DND-41 (cell line): ENCODE measurements around the gene CRYL1.
"Not testable (repeated sequence)": the region's sequence is repeated elsewhere in the genome, so short reads cannot be mapped to it uniquely, and the experiment has no call there.

Experiments used
- ATAC-seq: fragments of 200-7000 bp; cut with Tn5 transposase; 3 replicates; pipeline ENCODE4 v1.9.1; 2021; ENCODE audit warnings: low read depth; ENCODE audit not compliant: insufficient read depth
- DNase-seq: peaks from one replicate; pipeline ENCODE4 v3.0.0-alpha.2; 2020
- H2AFZ ChIP-seq: 2 replicates; pipeline ENCODE4 v1.6.0; 2012; ENCODE audit warnings: low read depth, low read length
- H3K27ac ChIP-seq: 2 replicates; pipeline ENCODE4 v1.5.1; 2012; ENCODE audit warnings: low read length, inconsistent platforms
- H3K27me3 ChIP-seq: fragments of 200-600 bp; sonication (generic); 2 replicates; pipeline ENCODE4 v1.6.0; 2012; ENCODE audit warnings: low read length, mild to moderate bottlenecking, inconsistent platforms; ENCODE audit not compliant: insufficient read depth, poor library complexity
- H3K36me3 ChIP-seq: 2 replicates; pipeline ENCODE4 v1.5.1; 2012; ENCODE audit warnings: low read length, inconsistent platforms; ENCODE audit not compliant: insufficient read depth
- H3K4me1 ChIP-seq: 2 replicates; pipeline ENCODE4 v1.5.1; 2012; ENCODE audit warnings: mild to moderate bottlenecking, low read length; ENCODE audit not compliant: insufficient read depth
- H3K4me2 ChIP-seq: 2 replicates; pipeline ENCODE4 v1.6.0; 2012; ENCODE audit warnings: mild to moderate bottlenecking, moderate library complexity, low read length, inconsistent platforms; ENCODE audit not compliant: insufficient read depth
- H3K4me3 ChIP-seq, 2 experiments: fragments of 200-600 bp in 1 of 2; shearing (Covaris generic) in 1 of 2; 2 replicates each; pipeline ENCODE4 v1.5.1; 2012 to 2016; ENCODE audit warnings: inconsistent platforms in 2 of 2, low read length in 2 of 2, mild to moderate bottlenecking in 2 of 2, low read depth in 1 of 2, moderate library complexity in 1 of 2
- H3K79me2 ChIP-seq: 2 replicates; pipeline ENCODE4 v1.6.0; 2012; ENCODE audit warnings: low read length, inconsistent platforms; ENCODE audit not compliant: insufficient read depth
- H3K9ac ChIP-seq: 2 replicates; pipeline ENCODE4 v1.6.0; 2012; ENCODE audit warnings: low read depth, mild to moderate bottlenecking, inconsistent platforms, low read length, moderate library complexity
- H3K9me3 ChIP-seq: 2 replicates; pipeline ENCODE4 v1.5.1; 2012; ENCODE audit warnings: low read length, moderate library complexity, mild to moderate bottlenecking, inconsistent platforms; ENCODE audit not compliant: insufficient read depth, severe bottlenecking
- H4K20me1 ChIP-seq: 2 replicates; pipeline ENCODE4 v1.6.0; 2012; ENCODE audit warnings: low read length; ENCODE audit not compliant: insufficient read depth
- EZH2 ChIP-seq: IDR thresholded peaks from 3 replicates; pipeline ENCODE4 v1.6.1; 2012; ENCODE audit warnings: borderline replicate concordance, low read depth, mild to moderate bottlenecking, moderate library complexity, low read length, inconsistent platforms; ENCODE audit not compliant: severe bottlenecking
- TF ChIP-seq, protein P1 (sequence below): IDR thresholded peaks from 2 replicates; pipeline ENCODE4 v1.5.1; 2012; ENCODE audit warnings: borderline replicate concordance, low read length, moderate library complexity, mild to moderate bottlenecking; ENCODE audit not compliant: poor library complexity, severe bottlenecking; ENCODE audit errors: extremely low read depth

Gene CRYL1

DNA sequence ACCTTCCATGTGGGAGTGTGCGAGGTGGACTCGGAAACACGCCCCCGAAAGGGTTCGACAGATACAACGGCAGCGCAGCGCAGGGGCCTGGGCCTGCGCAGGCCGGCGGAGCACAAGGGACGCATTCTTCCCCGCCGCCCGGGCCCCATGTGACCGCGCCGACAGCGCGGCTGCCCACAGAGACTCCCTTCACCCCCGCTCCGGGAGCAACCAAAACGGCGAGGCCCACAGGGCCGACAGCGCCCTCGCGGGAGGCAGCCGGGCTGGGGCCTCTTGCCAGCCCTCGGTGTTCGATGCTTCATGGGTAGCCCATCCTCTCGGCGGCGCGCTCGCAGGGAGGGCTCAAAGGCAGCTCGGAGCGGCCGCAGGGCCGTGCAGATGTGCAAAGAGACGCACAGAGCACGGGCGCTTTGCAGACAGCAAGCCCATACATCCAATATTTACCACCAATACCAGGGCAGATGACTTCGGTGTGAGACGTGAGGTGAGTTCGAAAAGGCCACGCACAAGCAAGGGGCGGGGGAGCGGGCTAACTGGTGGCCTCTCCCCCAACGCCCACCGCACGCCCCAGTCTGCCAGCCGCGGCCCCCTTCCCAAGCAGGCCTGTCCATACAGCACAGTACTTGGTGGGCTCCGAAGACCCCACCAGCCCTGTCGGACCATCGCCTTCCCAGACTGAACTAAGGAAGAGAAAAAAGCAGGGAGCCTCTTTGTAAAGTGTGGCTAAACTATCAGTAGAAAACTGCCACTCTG lies 89.9 kb downstream of the CRYL1 start:
- H3K4me2 ChIP-seq, result no peak overlapping the region

DNA sequence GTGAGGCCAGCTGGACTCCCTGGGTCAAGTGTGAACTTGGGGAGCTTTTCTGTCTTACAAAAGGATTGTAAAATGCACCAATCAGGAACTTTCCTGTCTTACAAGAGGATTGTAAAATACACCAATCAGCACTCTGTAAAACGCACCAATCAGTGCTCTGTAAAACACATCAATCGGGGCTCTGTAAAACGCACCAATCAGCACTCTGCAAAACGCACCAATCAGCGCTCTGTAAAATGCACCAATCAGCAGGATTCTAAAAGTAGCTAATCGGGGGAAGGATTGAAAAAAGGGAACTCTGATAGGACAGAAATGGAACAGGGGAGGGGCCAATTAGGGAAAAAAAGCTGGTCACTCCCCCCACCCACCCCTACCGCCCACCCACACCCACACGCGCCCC lies 91.4 kb downstream of the CRYL1 start:
- H3K9ac ChIP-seq, H3K79me2 ChIP-seq, H4K20me1 ChIP-seq, ATAC-seq, H3K36me3 ChIP-seq, H3K4me1 ChIP-seq, H2AFZ ChIP-seq, H3K9me3 ChIP-seq, H3K4me2 ChIP-seq, H3K4me3 ChIP-seq, H3K27ac ChIP-seq, H3K27me3 ChIP-seq, DNase-seq: not testable (repeated sequence)

More for the DNA sequence above, 89.9 kb downstream of the CRYL1 start:
- no peaks in the 10 kb centered on the region for H3K9me3 ChIP-seq
- H4K20me1 ChIP-seq, result no peaks in the 10 kb centered on the region
- H3K4me1 ChIP-seq, result no peaks in the 10 kb centered on the region
- DNase-seq (no peak), ATAC-seq (no peak)
- TF ChIP-seq, protein P1, sequence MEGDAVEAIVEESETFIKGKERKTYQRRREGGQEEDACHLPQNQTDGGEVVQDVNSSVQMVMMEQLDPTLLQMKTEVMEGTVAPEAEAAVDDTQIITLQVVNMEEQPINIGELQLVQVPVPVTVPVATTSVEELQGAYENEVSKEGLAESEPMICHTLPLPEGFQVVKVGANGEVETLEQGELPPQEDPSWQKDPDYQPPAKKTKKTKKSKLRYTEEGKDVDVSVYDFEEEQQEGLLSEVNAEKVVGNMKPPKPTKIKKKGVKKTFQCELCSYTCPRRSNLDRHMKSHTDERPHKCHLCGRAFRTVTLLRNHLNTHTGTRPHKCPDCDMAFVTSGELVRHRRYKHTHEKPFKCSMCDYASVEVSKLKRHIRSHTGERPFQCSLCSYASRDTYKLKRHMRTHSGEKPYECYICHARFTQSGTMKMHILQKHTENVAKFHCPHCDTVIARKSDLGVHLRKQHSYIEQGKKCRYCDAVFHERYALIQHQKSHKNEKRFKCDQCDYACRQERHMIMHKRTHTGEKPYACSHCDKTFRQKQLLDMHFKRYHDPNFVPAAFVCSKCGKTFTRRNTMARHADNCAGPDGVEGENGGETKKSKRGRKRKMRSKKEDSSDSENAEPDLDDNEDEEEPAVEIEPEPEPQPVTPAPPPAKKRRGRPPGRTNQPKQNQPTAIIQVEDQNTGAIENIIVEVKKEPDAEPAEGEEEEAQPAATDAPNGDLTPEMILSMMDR, result no peak
- TF ChIP-seq EZH2, result no peak
- H3K27ac ChIP-seq, result no peak overlapping the region
- H2AFZ ChIP-seq, result no peak overlapping the region
- H3K9ac ChIP-seq, result no peak overlapping the region
- no peaks in the 10 kb centered on the region; the same call in 1 of the 2 replicates for H3K36me3 ChIP-seq
- no peaks in the 10 kb centered on the region for H3K27me3 ChIP-seq
- H3K4me3 ChIP-seq, result no peak overlapping the region
- no peaks in the 10 kb centered on the region for H3K79me2 ChIP-seq

DNA sequence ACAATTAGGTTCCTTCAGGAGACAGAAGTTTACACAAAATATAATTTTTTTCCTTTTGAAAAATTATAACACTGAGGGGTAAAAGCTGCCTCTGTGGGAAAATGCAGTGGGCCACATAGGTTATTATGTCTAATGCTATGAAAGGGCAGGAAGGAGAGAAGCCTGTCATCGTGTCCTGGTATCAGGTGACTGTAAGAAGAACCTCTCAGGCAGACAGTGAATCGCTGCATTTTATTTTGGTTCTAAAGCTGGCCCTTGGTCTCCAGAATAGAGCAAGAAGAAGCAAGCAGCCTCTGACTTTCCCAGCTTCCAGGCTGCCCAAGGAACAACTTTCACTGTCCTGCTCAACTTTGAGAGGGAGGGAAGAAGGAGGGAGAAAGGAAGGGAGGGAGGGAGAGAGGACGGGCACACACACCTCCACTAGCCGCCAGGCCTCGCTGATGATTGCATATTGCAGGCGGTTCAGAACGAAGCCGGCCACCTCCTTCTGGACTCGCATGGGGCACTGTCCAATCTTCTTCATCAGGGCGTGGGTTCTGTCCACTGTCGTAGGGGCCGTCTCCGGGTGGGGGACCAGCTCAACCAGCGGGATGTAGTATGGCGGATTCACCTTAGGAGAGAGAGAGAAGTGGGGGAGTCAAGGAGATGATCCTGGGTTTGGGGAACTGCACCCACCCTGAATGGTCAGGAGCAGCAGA lies 93.8 kb downstream of the CRYL1 start:
- no peak for TF ChIP-seq EZH2
- TF ChIP-seq, protein P1, result no peak
- no peaks in the 10 kb centered on the region; the same call in 1 of the 2 replicates for H3K36me3 ChIP-seq
- H3K9me3 ChIP-seq, result no peaks in the 10 kb centered on the region
- no peak overlapping the region for H3K9ac ChIP-seq
- no peaks in the 10 kb centered on the region for H3K79me2 ChIP-seq
- H3K4me3 ChIP-seq, result no peak overlapping the region
- H2AFZ ChIP-seq, result no peak overlapping the region
- H3K27me3 ChIP-seq, result no peaks in the 10 kb centered on the region
- no peaks in the 10 kb centered on the region for H4K20me1 ChIP-seq
- H3K27ac ChIP-seq, result no peak overlapping the region
- DNase-seq, result no peak
- ATAC-seq, result no peak
- H3K4me2 ChIP-seq, result no peak overlapping the region
- H3K4me1 ChIP-seq, result no peaks in the 10 kb centered on the region

DNA sequence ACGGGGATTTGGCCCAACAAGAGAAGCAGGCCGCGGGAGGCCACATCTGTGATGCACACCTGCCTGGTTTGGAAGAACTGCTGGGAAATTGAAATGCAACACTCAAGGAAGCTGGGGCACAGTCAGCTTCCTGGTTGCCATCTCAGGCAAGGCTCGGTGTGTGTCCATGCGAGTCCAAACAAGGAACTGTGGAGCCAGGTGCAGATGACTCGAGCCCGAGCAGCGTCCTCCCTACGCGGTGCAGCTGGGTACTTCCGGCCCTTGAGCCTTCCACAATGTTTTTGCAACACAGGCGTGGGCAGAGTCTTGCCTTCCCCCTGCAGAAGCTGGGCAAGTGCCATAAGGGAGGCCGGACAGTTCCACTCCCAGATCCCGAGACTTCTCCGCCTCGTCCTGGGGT lies 94.6 kb downstream of the CRYL1 start:
- Histone ChIP-seq H3K27me3 (no peaks in the 10 kb centered on the region), H3K79me2 (no peaks in the 10 kb centered on the region), H3K4me2 (no peak overlapping the region), H2AFZ (no peak overlapping the region), H3K4me3 (no peak overlapping the region), H3K9ac (no peak overlapping the region), H3K4me1 (no peaks in the 10 kb centered on the region), H3K27ac (no peak overlapping the region), H3K9me3 (no peaks in the 10 kb centered on the region), H3K36me3 (no peaks in the 10 kb centered on the region; the same call in 1 of the 2 replicates), H4K20me1 (no peaks in the 10 kb centered on the region)
- ATAC-seq, result no peak
- no peak for TF ChIP-seq EZH2
- TF ChIP-seq, protein P1, result no peak
- no peak for DNase-seq
